ENCODE data around the gene RXFP3.
"Not testable (repeated sequence)": the region's sequence is repeated elsewhere in the genome, so short reads cannot be mapped to it uniquely, and the experiment has no call there.

Gene RXFP3

DNA sequence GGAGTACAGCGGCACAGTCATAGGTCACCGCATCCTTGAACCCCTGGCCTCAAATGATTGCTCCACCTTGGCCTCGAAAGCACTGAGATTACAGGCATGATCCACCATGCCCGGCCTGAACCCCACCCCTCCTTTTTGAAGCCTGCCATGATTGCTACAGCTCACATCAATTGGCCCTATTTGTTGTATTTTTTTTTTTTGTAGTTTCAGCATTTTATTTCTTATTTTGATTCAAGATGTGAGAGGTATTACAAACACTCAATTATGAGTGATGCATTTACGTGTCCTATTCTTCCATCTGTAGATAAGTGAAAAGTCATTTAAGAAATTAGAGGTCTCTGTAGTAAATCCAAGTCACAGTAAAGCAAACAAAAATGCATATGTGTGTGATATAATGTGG is 16.0 kb downstream of the RXFP3 start:
- not testable (repeated sequence) for H3K9me3 Mint-ChIP-seq; H3K27ac Mint-ChIP-seq; H3K36me3 Mint-ChIP-seq (ENCODE audit: low read depth); H3K27me3 Mint-ChIP-seq; H3K4me1 Mint-ChIP-seq (ENCODE audit: low read depth); H3K4me3 Mint-ChIP-seq

- Mint-ChIP-seq H3K4me1 (ENCODE audit: low read depth) (no peaks in the 10 kb centered on the region), H3K27me3 (peaks cover 4% of the 10 kb centered on the region), H3K27ac (no peak overlapping the region), H3K36me3 (ENCODE audit: low read depth) (no peaks in the 10 kb centered on the region), H3K4me3 (no peak overlapping the region), H3K9me3 (no peaks in the 10 kb centered on the region)
Measured at GRCh38 chr5:33957577-33958150, 21.5 kb downstream of the RXFP3 start.

DNA sequence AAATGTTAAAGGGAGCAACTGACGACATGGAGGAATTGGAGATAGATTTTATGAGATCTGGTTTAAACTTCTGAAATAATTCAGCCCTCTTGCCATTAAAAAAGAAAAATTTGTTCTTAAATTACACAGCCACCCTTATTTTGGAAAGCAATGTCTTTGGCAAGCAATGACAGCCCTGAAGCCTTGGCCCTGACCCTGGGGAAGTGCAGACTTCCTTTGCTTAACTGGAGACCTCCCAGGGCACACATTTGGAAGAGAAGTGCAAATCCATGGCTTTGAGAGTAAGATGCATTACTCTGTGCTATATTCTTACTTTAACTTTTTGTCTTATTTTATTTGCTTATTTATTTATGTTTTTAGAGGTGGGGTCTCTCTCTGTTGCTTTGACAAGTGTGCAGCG is 22.0 kb downstream of the RXFP3 start:
- no peak overlapping the region for H3K27ac Mint-ChIP-seq
- no peaks in the 10 kb centered on the region for H3K36me3 Mint-ChIP-seq (ENCODE audit: low read depth)
- H3K4me1 Mint-ChIP-seq (ENCODE audit: low read depth), result no peaks in the 10 kb centered on the region
- H3K9me3 Mint-ChIP-seq, result no peaks in the 10 kb centered on the region
- peaks cover 4% of the 10 kb centered on the region for H3K27me3 Mint-ChIP-seq
- no peak overlapping the region for H3K4me3 Mint-ChIP-seq

GRCh38 chr5:33964132-33964700 is 28.0 kb downstream of the RXFP3 start:
- Mint-ChIP-seq H3K36me3 (ENCODE audit: low read depth) (no peaks in the 10 kb centered on the region), H3K27me3 (peaks cover 4% of the 10 kb centered on the region), H3K4me1 (ENCODE audit: low read depth) (peaks cover 8% of the 10 kb centered on the region), H3K4me3 (no peak overlapping the region), H3K9me3 (no peaks in the 10 kb centered on the region), H3K27ac (no peak overlapping the region)

DNA sequence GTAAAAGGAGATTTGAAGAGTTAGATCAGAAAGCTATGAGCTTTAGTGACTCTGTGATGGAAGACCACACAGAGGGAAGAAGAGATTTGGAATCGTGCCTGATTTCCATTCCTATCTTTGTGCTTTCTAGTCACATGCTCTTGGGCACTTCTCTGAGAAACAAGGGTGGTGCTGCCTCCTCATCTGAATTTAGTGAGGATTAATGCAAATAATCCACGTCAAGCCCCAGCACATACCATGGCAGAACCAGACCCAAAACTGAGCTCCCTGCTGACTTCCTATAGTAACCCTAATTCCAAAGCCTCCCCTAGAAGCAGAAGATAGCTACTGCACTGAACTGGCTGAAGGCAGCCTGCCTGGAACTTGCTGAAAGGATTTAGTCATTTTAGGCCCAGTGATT is 30.6 kb downstream of the RXFP3 start:
- no peak overlapping the region for H3K27ac Mint-ChIP-seq
- no peak overlapping the region for H3K4me3 Mint-ChIP-seq
- H3K27me3 Mint-ChIP-seq, result no peaks in the 10 kb centered on the region
- H3K4me1 Mint-ChIP-seq (ENCODE audit: low read depth), result peaks cover 8% of the 10 kb centered on the region
- no peaks in the 10 kb centered on the region for H3K9me3 Mint-ChIP-seq
- H3K36me3 Mint-ChIP-seq (ENCODE audit: low read depth), result no peaks in the 10 kb centered on the region

DNA sequence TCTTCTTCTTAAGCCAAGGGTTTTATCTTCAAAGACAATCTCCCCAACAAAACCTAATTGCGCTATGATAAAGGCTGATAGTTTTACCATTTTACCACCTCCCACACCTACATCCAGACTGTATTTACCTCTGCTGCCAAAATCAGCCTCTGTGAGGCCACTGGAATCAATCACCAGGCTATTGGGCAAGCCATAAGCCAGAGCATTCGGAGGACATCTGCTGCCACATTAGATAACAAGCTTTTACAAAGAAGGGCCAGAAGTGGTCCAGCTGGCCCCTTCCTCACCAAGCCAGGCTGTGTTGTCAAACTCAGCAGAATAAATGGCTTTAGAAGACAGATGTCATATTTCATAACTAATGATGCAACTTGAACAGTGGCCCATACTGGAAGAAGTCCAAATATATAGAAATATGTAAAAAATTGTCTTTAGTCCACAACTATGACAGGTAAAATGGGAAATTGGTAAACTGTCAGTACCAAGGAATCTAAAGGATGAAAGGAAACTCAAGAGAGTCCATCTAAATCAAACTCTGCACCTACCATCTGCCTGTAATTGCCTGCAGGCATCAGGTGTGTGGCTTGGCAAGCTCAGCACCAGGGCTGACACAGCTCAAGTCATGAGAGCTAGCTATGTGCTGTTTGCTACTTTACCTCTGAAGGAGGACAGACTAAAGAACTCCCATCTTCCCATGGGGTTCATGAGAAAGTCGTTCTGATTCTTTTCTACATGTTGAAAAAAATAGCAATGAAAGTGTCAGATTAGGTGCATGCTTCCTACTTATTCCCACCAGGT is 32.2 kb downstream of the RXFP3 start:
- no peak overlapping the region for H3K4me3 Mint-ChIP-seq
- H3K36me3 Mint-ChIP-seq (ENCODE audit: low read depth), result no peaks in the 10 kb centered on the region
- H3K27me3 Mint-ChIP-seq, result no peaks in the 10 kb centered on the region
- H3K4me1 Mint-ChIP-seq (ENCODE audit: low read depth), result peaks cover 11% of the 10 kb centered on the region
- H3K27ac Mint-ChIP-seq, result no peak overlapping the region
- no peaks in the 10 kb centered on the region for H3K9me3 Mint-ChIP-seq

DNA sequence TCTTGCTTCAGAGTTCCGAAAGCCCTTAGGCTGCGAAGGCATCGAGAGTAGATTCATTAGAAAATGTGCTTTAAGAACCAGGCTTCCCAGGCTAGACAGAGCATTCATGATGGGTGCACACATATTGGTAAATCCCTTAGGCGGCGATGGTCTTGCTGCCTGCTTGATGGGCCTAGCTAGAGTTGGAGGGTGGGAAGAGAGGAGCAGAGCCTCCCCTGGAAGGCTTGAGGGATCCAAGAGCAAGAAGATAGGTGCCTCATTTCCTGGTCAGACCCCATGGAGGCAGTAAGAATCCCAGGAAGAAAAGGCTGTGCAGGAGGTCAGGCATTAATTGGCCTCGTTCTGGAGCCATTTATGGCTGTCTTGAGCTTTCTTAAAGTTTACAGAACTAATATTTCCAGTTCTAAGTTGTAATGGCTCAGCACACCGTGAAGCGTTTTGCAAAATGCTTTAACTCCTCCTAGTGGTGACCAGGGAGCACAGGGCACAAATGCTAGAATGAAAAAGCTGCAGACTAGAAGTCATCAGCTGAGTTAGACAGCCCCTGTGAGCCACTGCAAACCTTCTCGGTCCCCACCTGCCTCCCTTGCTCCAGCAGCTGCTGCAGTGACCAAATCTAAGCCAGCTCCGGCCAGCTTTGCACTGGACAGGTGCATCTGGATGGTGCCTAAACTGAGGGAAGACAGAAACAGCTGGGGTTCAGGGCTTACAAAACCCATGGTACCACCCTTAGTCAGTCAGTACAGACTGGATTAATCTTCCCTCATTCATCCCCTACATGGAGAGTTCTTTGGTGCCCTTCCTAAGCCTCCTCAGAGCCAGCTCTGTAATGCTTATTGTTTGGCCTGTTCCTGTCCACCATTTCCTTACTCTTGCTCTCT is 33.6 kb downstream of the RXFP3 start:
- H3K27me3 Mint-ChIP-seq, result no peaks in the 10 kb centered on the region
- no peak overlapping the region for H3K27ac Mint-ChIP-seq
- H3K4me3 Mint-ChIP-seq, result no peak overlapping the region
- H3K4me1 Mint-ChIP-seq (ENCODE audit: low read depth), result peaks cover 10% of the 10 kb centered on the region
- no peaks in the 10 kb centered on the region for H3K9me3 Mint-ChIP-seq
- no peaks in the 10 kb centered on the region for H3K36me3 Mint-ChIP-seq (ENCODE audit: low read depth)

DNA sequence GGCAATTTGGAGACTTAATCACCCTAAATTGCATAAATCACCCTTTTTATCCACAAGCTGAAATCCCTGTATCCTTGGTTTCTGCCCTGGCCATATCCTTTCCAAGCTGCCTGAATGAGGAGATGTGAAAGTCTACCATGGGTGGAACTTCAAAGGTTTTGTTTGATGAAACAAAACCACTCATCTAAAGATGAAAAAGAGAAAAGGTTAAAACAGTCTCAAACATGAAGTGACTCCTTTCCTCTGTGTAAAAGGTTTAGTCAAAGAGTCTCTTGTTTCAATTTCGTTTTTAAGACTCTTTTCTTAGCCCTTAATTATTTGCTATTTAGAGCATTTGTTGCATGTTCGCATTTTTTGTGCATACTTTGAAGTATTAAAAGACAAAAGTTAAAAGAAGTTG is 37.1 kb downstream of the RXFP3 start:
- Mint-ChIP-seq H3K4me1 (ENCODE audit: low read depth) (peaks cover 5% of the 10 kb centered on the region), H3K4me3 (no peak overlapping the region), H3K27me3 (no peaks in the 10 kb centered on the region), H3K27ac (no peak overlapping the region), H3K9me3 (no peaks in the 10 kb centered on the region), H3K36me3 (ENCODE audit: low read depth) (no peaks in the 10 kb centered on the region)

DNA sequence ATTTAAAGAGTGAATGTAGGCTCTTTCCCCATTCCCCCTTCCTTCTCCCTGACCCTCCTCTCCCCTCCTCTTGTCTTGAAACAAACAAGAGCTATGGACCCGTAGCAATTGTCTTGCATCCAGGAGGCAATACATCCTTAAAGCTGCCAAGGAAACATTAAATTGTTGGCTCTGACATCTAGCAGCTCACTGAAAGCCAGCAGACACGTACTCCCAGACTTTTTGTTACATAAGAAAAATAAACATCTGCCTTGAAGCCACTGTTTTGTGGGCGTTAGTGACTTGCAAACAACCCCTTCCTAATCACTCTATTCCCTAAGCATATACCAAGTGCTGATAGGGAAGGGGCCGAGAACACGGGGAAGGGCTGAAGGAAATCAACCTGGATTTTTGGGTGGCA is 39.7 kb downstream of the RXFP3 start:
- Mint-ChIP-seq H3K4me1 (ENCODE audit: low read depth) (peaks cover 5% of the 10 kb centered on the region), H3K9me3 (no peaks in the 10 kb centered on the region), H3K27me3 (no peaks in the 10 kb centered on the region), H3K27ac (no peak overlapping the region), H3K4me3 (no peak overlapping the region), H3K36me3 (ENCODE audit: low read depth) (no peaks in the 10 kb centered on the region)

DNA sequence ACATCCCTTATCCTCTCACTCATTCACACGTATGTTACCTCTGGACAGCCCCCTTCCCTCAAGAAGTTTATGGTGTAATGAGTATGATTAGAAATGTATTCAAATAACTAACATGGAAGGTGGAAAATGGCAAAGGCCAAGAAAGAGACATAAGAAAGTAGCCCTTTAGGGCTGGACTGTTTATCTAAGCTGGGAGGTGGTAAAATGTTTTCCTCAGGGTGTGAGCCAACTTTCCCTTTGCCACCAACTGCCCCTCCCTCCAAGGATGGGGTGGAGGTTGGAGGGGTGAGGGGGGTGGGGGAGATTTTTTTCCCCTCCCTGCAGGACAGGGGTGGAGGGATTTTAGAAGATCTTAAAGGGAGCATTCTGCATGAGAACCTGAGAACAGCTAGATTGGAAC is 40.1 kb downstream of the RXFP3 start:
- Mint-ChIP-seq H3K4me3 (no peak overlapping the region), H3K36me3 (ENCODE audit: low read depth) (no peaks in the 10 kb centered on the region), H3K27ac (no peak overlapping the region), H3K4me1 (ENCODE audit: low read depth) (peaks cover 5% of the 10 kb centered on the region), H3K27me3 (no peaks in the 10 kb centered on the region), H3K9me3 (no peaks in the 10 kb centered on the region)

- peaks cover 3% of the 10 kb centered on the region for H3K4me1 Mint-ChIP-seq (ENCODE audit: low read depth)
- H3K9me3 Mint-ChIP-seq, result no peaks in the 10 kb centered on the region
- no peaks in the 10 kb centered on the region for H3K36me3 Mint-ChIP-seq (ENCODE audit: low read depth)
Measured at GRCh38 chr5:33978306-33978705, 42.1 kb downstream of the RXFP3 start.

GRCh38 chr5:33980030-33980429 is 43.8 kb downstream of the RXFP3 start:
- H3K27me3 Mint-ChIP-seq, result no peaks in the 10 kb centered on the region
- H3K9me3 Mint-ChIP-seq, result no peaks in the 10 kb centered on the region
- H3K4me3 Mint-ChIP-seq, result no peak overlapping the region
- no peak overlapping the region for H3K27ac Mint-ChIP-seq
- no peaks in the 10 kb centered on the region for H3K36me3 Mint-ChIP-seq (ENCODE audit: low read depth)
- no peaks in the 10 kb centered on the region for H3K4me1 Mint-ChIP-seq (ENCODE audit: low read depth)

More at GRCh38 chr5:33978306-33978705, 42.1 kb downstream of the RXFP3 start:
- Mint-ChIP-seq H3K4me3 (no peak overlapping the region), H3K27me3 (no peaks in the 10 kb centered on the region), H3K27ac (no peak overlapping the region)

- no peaks in the 10 kb centered on the region for H3K36me3 Mint-ChIP-seq (ENCODE audit: low read depth)
- H3K9me3 Mint-ChIP-seq, result no peaks in the 10 kb centered on the region
Measured at GRCh38 chr5:33981408-33982162, 45.4 kb downstream of the RXFP3 start.

GRCh38 chr5:33984178-33984577 is 48.0 kb downstream of the RXFP3 start:
- Mint-ChIP-seq H3K27me3 (no peaks in the 10 kb centered on the region), H3K4me1 (ENCODE audit: low read depth) (no peaks in the 10 kb centered on the region), H3K9me3 (no peaks in the 10 kb centered on the region), H3K27ac (no peak overlapping the region), H3K36me3 (ENCODE audit: low read depth) (peaks cover 15% of the 10 kb centered on the region), H3K4me3 (no peak overlapping the region)

More at GRCh38 chr5:33981408-33982162, 45.4 kb downstream of the RXFP3 start:
- H3K27ac Mint-ChIP-seq, result no peak overlapping the region
- no peaks in the 10 kb centered on the region for H3K4me1 Mint-ChIP-seq (ENCODE audit: low read depth)
- H3K27me3 Mint-ChIP-seq, result no peaks in the 10 kb centered on the region
- H3K4me3 Mint-ChIP-seq, result no peak overlapping the region

All from stimulated activated naive CD8-positive, alpha-beta T cell treated with anti-CD3 and anti-CD28 coated beads, Interleukin-15, Interleukin-2, amounts not matched to agents 100 ng/mL and 50 ng/mL, for 24 hours (primary cell).